K562 (cell line): ENCODE results near the gene CBX8. TPM values are rescaled to one million over a fixed set of nuclear protein-coding genes. Genes with fewer than 3 reads are reported as not detected.

ENCODE experiments used
- NFE2 ChIP-seq: IDR thresholded peaks from 2 replicates; pipeline ENCODE4 v1.6.1; 2014; ENCODE audit warnings: antibody characterized with exemption, low read depth
- RAD21 ChIP-seq, 2 experiments: fragments of 250-450 bp in 1 of 2; fragments of 450-650 bp in 1 of 2; sonication (Bioruptor Pico) in 1 of 2; formaldehyde crosslinking in 1 of 2; IDR thresholded peaks in 1 of 2; conservative IDR thresholded peaks in 1 of 2; 2 replicates each; pipeline versions ENCODE4 v1.4.0 to v1.8.0; 2020 to 2022; ENCODE audit warnings: mild to moderate bottlenecking in 2 of 2, moderate library complexity in 1 of 2
- polyA plus RNA-seq, 8 experiments: library from polyadenylated mRNA; depleted of rRNA in 4 of 8; stranded (reverse) in 5 of 8; unstranded in 3 of 8; fragments of >200 nt; fragmentation: Nextera tagmentation in 2 of 8; fragmentation: Illumina TruSeq in 1 of 8; extraction: Ambion mirVana in 2 of 8; extraction: Trizol in 1 of 8; gene quantifications; 2 replicates each; pipeline versions ENCODE4 v1.2.1 to v1.2.3, GENCODE V29; 2011 to 2014; ENCODE audit warnings: inconsistent platforms in 1 of 8, missing spikeins in 1 of 8
- total RNA-seq, 7 experiments: library from RNA; depleted of rRNA in 6 of 7; stranded (reverse); fragments of >200 nt in 6 of 7; fragmentation: Illumina TruSeq in 2 of 7; extraction: Trizol in 2 of 7; gene quantifications; 2 replicates each; pipeline versions ENCODE4 v1.2.1 to v1.2.3, GENCODE V29; 2011 to 2021; ENCODE audit warnings: low replicate concordance in 1 of 7
- TF ChIP-seq, protein P1 (sequence below): fragments of 450-650 bp; IDR thresholded peaks from 2 replicates; pipeline ENCODE4 v1.6.1; 2016; ENCODE audit warnings: borderline replicate concordance
- TF ChIP-seq, protein P2 (sequence below): fragments of 150-350 bp; conservative IDR thresholded peaks from 2 replicates; pipeline ENCODE4 v1.6.1; 2014; ENCODE audit warnings: low read length
- TF ChIP-seq, protein P3 (sequence below): fragments of 250-450 bp; sonication (Bioruptor Pico); IDR thresholded peaks from 2 replicates; pipeline ENCODE4 v1.5.0; 2020; ENCODE audit warnings: mild to moderate bottlenecking, borderline replicate concordance
- TF ChIP-seq, protein P4 (sequence below): sonication (generic); formaldehyde crosslinking; IDR thresholded peaks from 2 replicates; pipeline ENCODE4 v1.8.0; 2022; ENCODE audit warnings: mild to moderate bottlenecking, missing genetic modification reagents, borderline replicate concordance
- TF ChIP-seq, protein P5 (sequence below): fragments of 450-650 bp; formaldehyde crosslinking; IDR thresholded peaks from 2 replicates; pipeline ENCODE4 v1.4.0; 2020; ENCODE audit warnings: mild to moderate bottlenecking, moderate library complexity

The CBX8 gene
- total and polyA plus RNA-seq, 9 of the 15 experiments (the other 6 are each of a cell fraction or from before 2014, with no cell fraction given) = 0.08 to 11.9 (median 2.6) TPM

GRCh38 chr17:79818026-79818758, 21.3 kb upstream of the CBX8 start (continued):
- TF ChIP-seq, protein P1, sequence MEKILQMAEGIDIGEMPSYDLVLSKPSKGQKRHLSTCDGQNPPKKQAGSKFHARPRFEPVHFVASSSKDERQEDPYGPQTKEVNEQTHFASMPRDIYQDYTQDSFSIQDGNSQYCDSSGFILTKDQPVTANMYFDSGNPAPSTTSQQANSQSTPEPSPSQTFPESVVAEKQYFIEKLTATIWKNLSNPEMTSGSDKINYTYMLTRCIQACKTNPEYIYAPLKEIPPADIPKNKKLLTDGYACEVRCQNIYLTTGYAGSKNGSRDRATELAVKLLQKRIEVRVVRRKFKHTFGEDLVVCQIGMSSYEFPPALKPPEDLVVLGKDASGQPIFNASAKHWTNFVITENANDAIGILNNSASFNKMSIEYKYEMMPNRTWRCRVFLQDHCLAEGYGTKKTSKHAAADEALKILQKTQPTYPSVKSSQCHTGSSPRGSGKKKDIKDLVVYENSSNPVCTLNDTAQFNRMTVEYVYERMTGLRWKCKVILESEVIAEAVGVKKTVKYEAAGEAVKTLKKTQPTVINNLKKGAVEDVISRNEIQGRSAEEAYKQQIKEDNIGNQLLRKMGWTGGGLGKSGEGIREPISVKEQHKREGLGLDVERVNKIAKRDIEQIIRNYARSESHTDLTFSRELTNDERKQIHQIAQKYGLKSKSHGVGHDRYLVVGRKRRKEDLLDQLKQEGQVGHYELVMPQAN = no peak
- TF ChIP-seq, protein P2, sequence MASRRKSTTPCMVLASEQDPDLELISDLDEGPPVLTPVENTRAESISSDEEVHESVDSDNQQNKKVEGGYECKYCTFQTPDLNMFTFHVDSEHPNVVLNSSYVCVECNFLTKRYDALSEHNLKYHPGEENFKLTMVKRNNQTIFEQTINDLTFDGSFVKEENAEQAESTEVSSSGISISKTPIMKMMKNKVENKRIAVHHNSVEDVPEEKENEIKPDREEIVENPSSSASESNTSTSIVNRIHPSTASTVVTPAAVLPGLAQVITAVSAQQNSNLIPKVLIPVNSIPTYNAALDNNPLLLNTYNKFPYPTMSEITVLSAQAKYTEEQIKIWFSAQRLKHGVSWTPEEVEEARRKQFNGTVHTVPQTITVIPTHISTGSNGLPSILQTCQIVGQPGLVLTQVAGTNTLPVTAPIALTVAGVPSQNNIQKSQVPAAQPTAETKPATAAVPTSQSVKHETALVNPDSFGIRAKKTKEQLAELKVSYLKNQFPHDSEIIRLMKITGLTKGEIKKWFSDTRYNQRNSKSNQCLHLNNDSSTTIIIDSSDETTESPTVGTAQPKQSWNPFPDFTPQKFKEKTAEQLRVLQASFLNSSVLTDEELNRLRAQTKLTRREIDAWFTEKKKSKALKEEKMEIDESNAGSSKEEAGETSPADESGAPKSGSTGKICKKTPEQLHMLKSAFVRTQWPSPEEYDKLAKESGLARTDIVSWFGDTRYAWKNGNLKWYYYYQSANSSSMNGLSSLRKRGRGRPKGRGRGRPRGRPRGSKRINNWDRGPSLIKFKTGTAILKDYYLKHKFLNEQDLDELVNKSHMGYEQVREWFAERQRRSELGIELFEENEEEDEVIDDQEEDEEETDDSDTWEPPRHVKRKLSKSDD = no peak
- no peak for TF ChIP-seq NFE2
- TF ChIP-seq RAD21 (CRISPR knock-in tag; conservative IDR thresholded peaks at IDR 0.05 in 1 of 2, IDR thresholded peaks at IDR 0.05 in 1 of 2) = 0 out of 4 replicates have a peak, but pooled peaks of 1 of the 2 experiments have one; percentile 16
- TF ChIP-seq, protein P3, sequence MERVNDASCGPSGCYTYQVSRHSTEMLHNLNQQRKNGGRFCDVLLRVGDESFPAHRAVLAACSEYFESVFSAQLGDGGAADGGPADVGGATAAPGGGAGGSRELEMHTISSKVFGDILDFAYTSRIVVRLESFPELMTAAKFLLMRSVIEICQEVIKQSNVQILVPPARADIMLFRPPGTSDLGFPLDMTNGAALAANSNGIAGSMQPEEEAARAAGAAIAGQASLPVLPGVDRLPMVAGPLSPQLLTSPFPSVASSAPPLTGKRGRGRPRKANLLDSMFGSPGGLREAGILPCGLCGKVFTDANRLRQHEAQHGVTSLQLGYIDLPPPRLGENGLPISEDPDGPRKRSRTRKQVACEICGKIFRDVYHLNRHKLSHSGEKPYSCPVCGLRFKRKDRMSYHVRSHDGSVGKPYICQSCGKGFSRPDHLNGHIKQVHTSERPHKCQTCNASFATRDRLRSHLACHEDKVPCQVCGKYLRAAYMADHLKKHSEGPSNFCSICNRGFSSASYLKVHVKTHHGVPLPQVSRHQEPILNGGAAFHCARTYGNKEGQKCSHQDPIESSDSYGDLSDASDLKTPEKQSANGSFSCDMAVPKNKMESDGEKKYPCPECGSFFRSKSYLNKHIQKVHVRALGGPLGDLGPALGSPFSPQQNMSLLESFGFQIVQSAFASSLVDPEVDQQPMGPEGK = no peak
- TF ChIP-seq, protein P4, sequence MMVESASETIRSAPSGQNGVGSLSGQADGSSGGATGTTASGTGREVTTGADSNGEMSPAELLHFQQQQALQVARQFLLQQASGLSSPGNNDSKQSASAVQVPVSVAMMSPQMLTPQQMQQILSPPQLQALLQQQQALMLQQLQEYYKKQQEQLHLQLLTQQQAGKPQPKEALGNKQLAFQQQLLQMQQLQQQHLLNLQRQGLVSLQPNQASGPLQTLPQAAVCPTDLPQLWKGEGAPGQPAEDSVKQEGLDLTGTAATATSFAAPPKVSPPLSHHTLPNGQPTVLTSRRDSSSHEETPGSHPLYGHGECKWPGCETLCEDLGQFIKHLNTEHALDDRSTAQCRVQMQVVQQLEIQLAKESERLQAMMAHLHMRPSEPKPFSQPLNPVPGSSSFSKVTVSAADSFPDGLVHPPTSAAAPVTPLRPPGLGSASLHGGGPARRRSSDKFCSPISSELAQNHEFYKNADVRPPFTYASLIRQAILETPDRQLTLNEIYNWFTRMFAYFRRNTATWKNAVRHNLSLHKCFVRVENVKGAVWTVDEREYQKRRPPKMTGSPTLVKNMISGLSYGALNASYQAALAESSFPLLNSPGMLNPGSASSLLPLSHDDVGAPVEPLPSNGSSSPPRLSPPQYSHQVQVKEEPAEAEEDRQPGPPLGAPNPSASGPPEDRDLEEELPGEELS (CRISPR knock-in tag) = no peak
- TF ChIP-seq, protein P5, sequence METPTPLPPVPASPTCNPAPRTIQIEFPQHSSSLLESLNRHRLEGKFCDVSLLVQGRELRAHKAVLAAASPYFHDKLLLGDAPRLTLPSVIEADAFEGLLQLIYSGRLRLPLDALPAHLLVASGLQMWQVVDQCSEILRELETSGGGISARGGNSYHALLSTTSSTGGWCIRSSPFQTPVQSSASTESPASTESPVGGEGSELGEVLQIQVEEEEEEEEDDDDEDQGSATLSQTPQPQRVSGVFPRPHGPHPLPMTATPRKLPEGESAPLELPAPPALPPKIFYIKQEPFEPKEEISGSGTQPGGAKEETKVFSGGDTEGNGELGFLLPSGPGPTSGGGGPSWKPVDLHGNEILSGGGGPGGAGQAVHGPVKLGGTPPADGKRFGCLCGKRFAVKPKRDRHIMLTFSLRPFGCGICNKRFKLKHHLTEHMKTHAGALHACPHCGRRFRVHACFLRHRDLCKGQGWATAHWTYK = no peak
